ENCODE data around the gene S100A10. TPM values are rescaled to one million over a fixed set of nuclear protein-coding genes. Genes with fewer than 3 reads are reported as not detected.

S100A10 gene
- total RNA-seq, 2 experiments from 2014 or later: 189 to 204 TPM

- Mint-ChIP-seq H3K4me1 (ENCODE audit: low read depth) (peaks cover 51% of the 10 kb centered on the region), H3K9me3 (no peaks in the 10 kb centered on the region), H3K36me3 (ENCODE audit: low read depth) (peaks cover 50% of the 10 kb centered on the region), H3K4me3 (no peak overlapping the region), H3K27ac (peak overlapping the region; percentile 66), H3K27me3 (no peaks in the 10 kb centered on the region)
- no peak for TF ChIP-seq CTCF (IDR thresholded peaks at IDR 0.05)
- Histone ChIP-seq H3K27ac (ENCODE audit: low read depth in 1 of 2, low read length in 2 of 2) (no peak overlapping the region), H3K27me3 (ENCODE audit: control insufficient read depth in 1 of 2, insufficient read depth in 2 of 2, low read length in 2 of 2) (no peaks in the 10 kb centered on the region), H3K9me3 (ENCODE audit: control insufficient read depth in 1 of 2, insufficient read depth in 1 of 2, low read length in 2 of 2) (no peaks in the 10 kb centered on the region), H3K4me1 (ENCODE audit: insufficient read depth, low read length) (peaks cover 58% of the 10 kb centered on the region), H3K36me3 (ENCODE audit: insufficient read depth, low read length) (peaks cover 49% of the 10 kb centered on the region), H3K4me3 (ENCODE audit: low read length) (no peak overlapping the region)
- POLR2A ChIA-PET: no interaction called here
- DNase-seq: no peak
- intact Hi-C loops (cut with DNase I, micrococcal nuclease): no loop called here
- CTCF ChIA-PET: no interaction called here
- no peak for ATAC-seq (ENCODE audit: poor library complexity)
These were observed 36.2 kb upstream of the S100A10 start for GRCh38 chr1:152029929-152030211.

DNA sequence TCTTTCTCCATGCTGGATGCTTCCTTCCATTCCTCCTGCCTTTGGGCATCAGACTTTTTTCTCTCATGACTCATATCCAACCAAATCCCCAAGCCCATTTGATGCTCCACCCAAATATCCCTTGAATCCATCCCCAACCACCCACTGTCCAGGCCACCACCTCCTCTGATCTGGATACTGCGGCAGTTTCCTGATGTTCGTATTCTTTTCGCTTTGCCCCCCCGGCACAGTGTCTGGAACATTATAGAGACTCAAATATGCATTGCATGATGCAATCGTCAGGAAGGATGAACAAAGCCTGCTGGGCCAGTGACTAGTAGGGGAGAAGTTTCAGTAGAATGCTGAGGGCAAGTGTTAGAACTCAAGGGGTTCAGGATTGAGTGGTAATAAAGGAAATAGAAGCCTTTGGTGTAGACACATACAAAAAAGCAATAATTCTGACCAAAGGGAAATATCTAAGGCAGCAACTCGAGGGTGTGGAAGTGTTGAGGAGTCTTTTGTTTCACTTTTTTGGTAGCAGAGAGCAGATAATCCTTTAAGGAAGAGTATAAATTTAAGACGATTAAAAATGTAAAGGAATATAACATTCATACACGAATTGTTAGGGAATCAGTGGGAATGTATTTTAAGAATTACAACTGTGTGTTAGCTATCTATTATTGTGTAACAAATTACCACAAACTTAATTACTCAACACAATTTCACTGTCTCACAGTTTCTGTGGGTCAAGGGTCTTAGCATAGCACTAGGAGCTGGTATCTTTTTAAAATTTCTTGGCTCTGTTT, 35.7 kb upstream of the S100A10 start:
- H3K27me3 Mint-ChIP-seq: no peaks in the 10 kb centered on the region
- intact Hi-C loops (cut with DNase I, micrococcal nuclease): no loop called here
- ChIA-PET POLR2A (no interaction called here), CTCF (interaction anchor here (0.7 kb wide), 1 partner anchor 56 kb away, joined by 3 read pairs; no protein-coding TSS in a partner anchor)
- Histone ChIP-seq H3K36me3 (ENCODE audit: insufficient read depth, low read length) (peaks cover 48% of the 10 kb centered on the region), H3K4me1 (ENCODE audit: insufficient read depth, low read length) (peaks cover 52% of the 10 kb centered on the region), H3K27me3 (ENCODE audit: control insufficient read depth in 1 of 2, insufficient read depth in 2 of 2, low read length in 2 of 2) (no peaks in the 10 kb centered on the region), H3K27ac (ENCODE audit: low read depth in 1 of 2, low read length in 2 of 2) (no peak overlapping the region), H3K4me3 (ENCODE audit: low read length) (no peak overlapping the region), H3K9me3 (ENCODE audit: control insufficient read depth in 1 of 2, insufficient read depth in 1 of 2, low read length in 2 of 2) (no peaks in the 10 kb centered on the region)
- DNase-seq (no peak), ATAC-seq (ENCODE audit: poor library complexity) (no peak)
- H3K36me3 Mint-ChIP-seq (ENCODE audit: low read depth): peaks cover 44% of the 10 kb centered on the region
- H3K27ac Mint-ChIP-seq: peak overlapping the region; percentile 66
- peaks cover 47% of the 10 kb centered on the region for H3K4me1 Mint-ChIP-seq (ENCODE audit: low read depth)
- no peak overlapping the region for H3K4me3 Mint-ChIP-seq
- H3K9me3 Mint-ChIP-seq: no peaks in the 10 kb centered on the region
- no peak for TF ChIP-seq CTCF (IDR thresholded peaks at IDR 0.05)

- intact Hi-C loops (cut with DNase I, micrococcal nuclease): no loop called here
- Mint-ChIP-seq H3K4me1 (ENCODE audit: low read depth) (peaks cover 22% of the 10 kb centered on the region), H3K36me3 (ENCODE audit: low read depth) (peaks cover 21% of the 10 kb centered on the region), H3K4me3 (no peak overlapping the region), H3K27ac (peak overlapping the region; percentile 55), H3K9me3 (no peaks in the 10 kb centered on the region), H3K27me3 (no peaks in the 10 kb centered on the region)
- no peaks in the 10 kb centered on the region for H3K27me3 ChIP-seq (ENCODE audit: control insufficient read depth in 1 of 2, insufficient read depth in 2 of 2, low read length in 2 of 2)
- no peak overlapping the region for H3K27ac ChIP-seq (ENCODE audit: low read depth in 1 of 2, low read length in 2 of 2)
- no peak overlapping the region for H3K4me3 ChIP-seq (ENCODE audit: low read length)
- ChIA-PET POLR2A (interaction anchor here (1.4 kb wide), 1 partner anchor 10 kb away, joined by 4 read pairs; the partner anchor contains the start of gene S100A11), CTCF (no interaction called here)
- H3K36me3 ChIP-seq (ENCODE audit: insufficient read depth, low read length): peaks cover 24% of the 10 kb centered on the region
- no peak for TF ChIP-seq CTCF (IDR thresholded peaks at IDR 0.05)
- DNase-seq (no peak), ATAC-seq (ENCODE audit: poor library complexity) (no peak)
- H3K4me1 ChIP-seq (ENCODE audit: insufficient read depth, low read length): peaks cover 29% of the 10 kb centered on the region
- H3K9me3 ChIP-seq (ENCODE audit: control insufficient read depth in 1 of 2, insufficient read depth in 1 of 2, low read length in 2 of 2): no peaks in the 10 kb centered on the region
These were observed 33.2 kb upstream of the S100A10 start for GRCh38 chr1:152026895-152027294.

Measured in CD4-positive, alpha-beta T cell (primary cell).